Calu3 (cell line): ENCODE results near the gene SPANXN2. TPM values are rescaled to one million over a fixed set of nuclear protein-coding genes. Genes with fewer than 3 reads are reported as not detected.

Experiments used
- BruUV-seq: library from RNA; stranded (reverse); fragments of 400-500 nt; replicated peaks from 2 replicates; lab custom pipeline; 2021; lab: Mats Ljungman, UMichigan
- CTCF ChIA-PET: fragments of 300-600 bp; sonication (Branson Sonifier 250); formaldehyde crosslinking; loops from one replicate; lab custom pipeline; 2022; ENCODE audit warnings: antibody characterized with exemption; lab: Charles Lee
- DNase-seq: peaks from one replicate; pipeline ENCODE4 v3.0.0; 2022
- H3K27ac Mint-ChIP-seq: one replicate; pipeline ENCODE4 v1.8.0; 2022; ENCODE audit warnings: mixed read lengths; ENCODE audit not compliant: unreplicated experiment
- H3K27me3 Mint-ChIP-seq: one replicate; pipeline ENCODE4 v1.8.0; 2022; ENCODE audit warnings: mixed read lengths; ENCODE audit not compliant: unreplicated experiment
- H3K36me3 Mint-ChIP-seq: one replicate; pipeline ENCODE4 v1.8.0; 2022; ENCODE audit warnings: mild to moderate bottlenecking, moderate library complexity, mixed read lengths; ENCODE audit not compliant: insufficient read depth, unreplicated experiment
- H3K4me1 Mint-ChIP-seq: one replicate; pipeline ENCODE4 v1.8.0; 2022; ENCODE audit warnings: mild to moderate bottlenecking, low read depth, mixed read lengths; ENCODE audit not compliant: unreplicated experiment
- H3K4me3 Mint-ChIP-seq: one replicate; pipeline ENCODE4 v1.8.0; 2022; ENCODE audit warnings: mild to moderate bottlenecking, low read depth, moderate library complexity, mixed read lengths; ENCODE audit not compliant: unreplicated experiment
- H3K9me3 Mint-ChIP-seq: one replicate; pipeline ENCODE4 v1.8.0; 2022; ENCODE audit warnings: low read depth, mixed read lengths; ENCODE audit not compliant: unreplicated experiment
- CTCF ChIP-seq: fragments of 200-600 bp; IDR thresholded peaks from one replicate; pipeline ENCODE4 v1.8.0; 2022; ENCODE audit warnings: antibody characterized with exemption; ENCODE audit not compliant: unreplicated experiment
- intact Hi-C: fragments of 100-400 bp; cut with micrococcal nuclease; formaldehyde crosslinking; loops from one replicate; pipeline ENCODE4 v1.10.0; 2022; ENCODE audit not compliant: unreplicated experiment
- total RNA-seq: library from RNA; stranded (reverse); gene quantifications from 2 replicates; pipeline ENCODE4 v1.2.3, GENCODE V29; 2022

The SPANXN2 gene
- total RNA-seq, 1 experiment from 2014 or later = not detected

- DNase-seq = no peak
- H3K27me3 Mint-ChIP-seq = no peaks in the 10 kb centered on the region
- TF ChIP-seq CTCF = no peak
- no TSS peak for BruUV-seq
- peaks cover 6% of the 10 kb centered on the region for H3K9me3 Mint-ChIP-seq
- no peak overlapping the region for H3K27ac Mint-ChIP-seq
- no peaks in the 10 kb centered on the region for H3K36me3 Mint-ChIP-seq
- H3K4me3 Mint-ChIP-seq = no peak overlapping the region
- intact Hi-C loops = no loop called here
- no peaks in the 10 kb centered on the region for H3K4me1 Mint-ChIP-seq
- CTCF ChIA-PET = no interaction called here
These were observed 33.6 kb upstream of the SPANXN2 start for GRCh38 chrX:143754183-143754582.

- Mint-ChIP-seq H3K27me3 (no peaks in the 10 kb centered on the region), H3K4me3 (no peak overlapping the region), H3K36me3 (no peaks in the 10 kb centered on the region), H3K4me1 (no peaks in the 10 kb centered on the region), H3K27ac (no peak overlapping the region), H3K9me3 (peaks cover 2% of the 10 kb centered on the region)
- no TSS peak for BruUV-seq
- CTCF ChIA-PET = no interaction called here
- no peak for TF ChIP-seq CTCF
- no peak for DNase-seq
- intact Hi-C loops = no loop called here
These were observed 13.3 kb upstream of the SPANXN2 start for GRCh38 chrX:143733866-143734265.

DNA sequence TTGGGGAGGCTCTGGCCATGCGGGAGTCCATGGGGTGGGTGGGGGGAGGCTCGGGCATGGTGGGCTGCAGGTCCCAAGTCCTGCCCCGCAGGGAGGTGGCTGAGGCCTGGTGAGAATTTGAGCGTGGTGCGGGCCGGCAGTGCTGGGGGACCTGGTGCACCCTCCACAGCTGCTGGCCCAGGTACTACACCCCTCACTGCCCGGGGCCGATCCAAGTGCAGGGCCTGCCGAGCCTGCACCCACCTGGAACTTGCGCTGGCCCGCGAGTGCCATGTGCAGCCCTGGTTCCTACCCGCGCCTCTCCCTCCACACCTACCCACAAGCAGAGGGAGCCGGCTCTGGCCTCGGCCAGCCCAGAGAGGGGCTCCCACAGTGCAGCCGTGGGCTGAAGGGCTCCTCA lies 5.7 kb upstream of the SPANXN2 start:
- Mint-ChIP-seq H3K27ac (no peak overlapping the region), H3K4me1 (no peaks in the 10 kb centered on the region), H3K9me3 (peaks cover 10% of the 10 kb centered on the region), H3K4me3 (no peak overlapping the region), H3K36me3 (no peaks in the 10 kb centered on the region), H3K27me3 (no peaks in the 10 kb centered on the region)
- TF ChIP-seq CTCF = no peak
- DNase-seq = no peak
- intact Hi-C loops = no loop called here
- CTCF ChIA-PET = no interaction called here
- no TSS peak for BruUV-seq

- Mint-ChIP-seq H3K4me3 (no peak overlapping the region), H3K36me3 (no peaks in the 10 kb centered on the region), H3K4me1 (no peaks in the 10 kb centered on the region), H3K27ac (no peak overlapping the region), H3K27me3 (no peaks in the 10 kb centered on the region), H3K9me3 (peaks cover 12% of the 10 kb centered on the region)
- CTCF ChIA-PET = no interaction called here
- no TSS peak for BruUV-seq
- intact Hi-C loops = no loop called here
- no peak for DNase-seq
- no peak for TF ChIP-seq CTCF
These were observed 19.1 kb downstream of the SPANXN2 start for GRCh38 chrX:143701460-143701859.
